Midbrain (tissue), 1 donor: ENCODE measurements around the gene KRT6A.
"Not testable (repeated sequence)": the region's sequence is repeated elsewhere in the genome, so short reads cannot be mapped to it uniquely, and the experiment has no call there.

Source experiments
- DNase-seq: peaks from one replicate; lab custom pipeline; 2025; lab: John Stamatoyannopoulos, UW

The KRT6A gene

GRCh38 chr12:52502877-52503276 lies 9.8 kb upstream of the KRT6A start:
- DNase-seq: no peak

- no peak for DNase-seq
Measured at GRCh38 chr12:52501490-52501889, 8.4 kb upstream of the KRT6A start.

GRCh38 chr12:52500574-52500973 lies 7.5 kb upstream of the KRT6A start:
- not testable (repeated sequence) for DNase-seq

- DNase-seq: no peak
Measured at GRCh38 chr12:52499806-52500560, 6.9 kb upstream of the KRT6A start.

- no peak for DNase-seq
Measured at GRCh38 chr12:52498946-52499345, 5.9 kb upstream of the KRT6A start.

GRCh38 chr12:52497975-52498374 lies 4.9 kb upstream of the KRT6A start:
- no peak for DNase-seq

- DNase-seq: no peak
Measured at GRCh38 chr12:52496590-52497071, 3.6 kb upstream of the KRT6A start.

GRCh38 chr12:52496054-52496453 lies 3.0 kb upstream of the KRT6A start:
- no peak for DNase-seq

GRCh38 chr12:52495389-52495788 lies 2.3 kb upstream of the KRT6A start:
- no peak for DNase-seq

GRCh38 chr12:52494518-52494917 lies 1.5 kb upstream of the KRT6A start:
- no peak for DNase-seq

GRCh38 chr12:52494100-52494499 lies 1.0 kb upstream of the KRT6A start:
- DNase-seq: no peak

- not testable (repeated sequence) for DNase-seq
Measured at GRCh38 chr12:52492405-52492804, 652 bp downstream of the KRT6A start.

GRCh38 chr12:52491495-52491894 lies 1.6 kb downstream of the KRT6A start:
- not testable (repeated sequence) for DNase-seq

GRCh38 chr12:52488736-52489135 lies 4.3 kb downstream of the KRT6A start:
- DNase-seq: no peak

GRCh38 chr12:52487744-52488443 lies 5.2 kb downstream of the KRT6A start:
- DNase-seq: not testable (repeated sequence)

- DNase-seq: no peak
Measured at GRCh38 chr12:52487211-52487610, 5.8 kb downstream of the KRT6A start.

- no peak for DNase-seq
Measured at GRCh38 chr12:52486166-52487105, 6.6 kb downstream of the KRT6A start.

GRCh38 chr12:52480073-52480472 lies 13.0 kb downstream of the KRT6A start:
- DNase-seq: no peak

- no peak for DNase-seq
Measured at GRCh38 chr12:52477651-52478050, 15.4 kb downstream of the KRT6A start.

GRCh38 chr12:52474212-52474611 lies 18.8 kb downstream of the KRT6A start:
- no peak for DNase-seq

GRCh38 chr12:52473768-52474167 lies 19.3 kb downstream of the KRT6A start, which contains the start of gene KRT6C:
TSS of gene KRT6C (minus strand) at chr12:52473805. CDS start at chr12:52473737, 68 bp downstream.
- no peak for DNase-seq

- no peak for DNase-seq
Measured at GRCh38 chr12:52469853-52470252, 23.2 kb downstream of the KRT6A start.
